Activated naive CD4-positive, alpha-beta T cell treated with anti-CD3 and anti-CD28 coated beads, Interleukin-2, amount 50 U/mL, for 16 hours (primary cell): ENCODE data around the gene MPRIP.
"Not testable (repeated sequence)": the region's sequence is repeated elsewhere in the genome, so short reads cannot be mapped to it uniquely, and the experiment has no call there.

ENCODE experiments used
- DNase-seq: peaks from one replicate; pipeline ENCODE4 v3.0.0-alpha.2; 2020

Gene MPRIP

GRCh38 chr17:17130077-17130844, 88.0 kb downstream of the MPRIP start:
- DNase-seq, result no peak

DNA sequence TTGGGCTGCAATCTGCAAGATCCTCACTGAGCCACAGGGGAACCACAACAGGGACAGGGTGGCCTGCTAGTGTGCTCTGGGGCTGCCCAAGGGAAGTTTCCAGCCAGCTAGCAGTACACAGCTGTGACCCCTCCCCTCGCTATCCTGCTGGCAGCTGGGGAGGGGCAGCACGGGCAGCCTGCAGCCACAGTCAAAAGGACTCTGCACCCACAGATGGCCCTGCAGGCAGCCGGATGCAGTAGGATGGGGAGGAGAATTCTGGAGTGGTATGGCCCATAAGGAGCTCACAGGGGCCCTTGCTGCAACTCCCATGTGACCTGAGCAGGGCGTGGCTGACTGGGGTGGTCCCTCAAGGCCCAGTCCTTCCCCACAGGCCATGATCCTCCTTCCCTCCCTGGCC, 89.6 kb downstream of the MPRIP start:
- no peak for DNase-seq

DNA sequence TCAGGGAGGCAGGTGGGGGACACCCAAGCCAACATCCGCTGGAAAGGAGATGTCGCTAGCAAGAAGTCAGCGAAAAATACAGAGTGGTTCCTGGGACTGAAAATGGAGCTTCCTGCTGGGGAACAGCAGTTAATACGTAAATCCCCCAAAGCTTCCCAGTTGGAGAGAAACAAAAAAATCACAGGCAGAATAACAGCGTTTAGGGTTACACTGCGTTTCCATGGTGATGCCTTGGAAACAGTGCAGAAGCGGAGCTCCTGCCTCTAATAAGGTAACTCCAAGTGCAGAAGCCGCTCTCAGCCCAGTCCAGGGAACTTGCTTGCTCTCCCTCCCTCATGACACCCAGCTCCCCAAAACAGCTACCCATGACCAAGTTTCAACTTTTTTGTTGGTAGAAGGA, 90.5 kb downstream of the MPRIP start:
- DNase-seq, result no peak

GRCh38 chr17:17134051-17134956, 92.0 kb downstream of the MPRIP start:
- no peak for DNase-seq

DNA sequence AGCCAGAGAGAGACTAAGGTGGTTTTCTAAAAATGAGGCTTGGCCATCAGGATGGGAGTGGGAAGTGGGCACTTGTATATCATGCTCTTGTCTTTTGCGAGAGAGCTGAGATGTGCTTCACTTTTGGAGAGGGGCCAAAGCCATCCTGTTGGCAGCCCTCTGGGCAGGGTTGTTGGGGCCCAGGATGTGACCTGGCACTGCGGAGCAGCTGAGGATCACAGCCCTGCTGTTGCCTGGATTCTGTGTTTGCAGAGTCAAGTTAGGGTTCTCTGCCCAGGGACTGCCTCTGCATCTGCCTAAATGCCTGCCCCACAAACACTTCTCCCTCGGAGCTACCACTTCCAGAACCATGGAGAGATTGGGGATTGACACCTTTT, 92.7 kb downstream of the MPRIP start:
- no peak for DNase-seq

DNA sequence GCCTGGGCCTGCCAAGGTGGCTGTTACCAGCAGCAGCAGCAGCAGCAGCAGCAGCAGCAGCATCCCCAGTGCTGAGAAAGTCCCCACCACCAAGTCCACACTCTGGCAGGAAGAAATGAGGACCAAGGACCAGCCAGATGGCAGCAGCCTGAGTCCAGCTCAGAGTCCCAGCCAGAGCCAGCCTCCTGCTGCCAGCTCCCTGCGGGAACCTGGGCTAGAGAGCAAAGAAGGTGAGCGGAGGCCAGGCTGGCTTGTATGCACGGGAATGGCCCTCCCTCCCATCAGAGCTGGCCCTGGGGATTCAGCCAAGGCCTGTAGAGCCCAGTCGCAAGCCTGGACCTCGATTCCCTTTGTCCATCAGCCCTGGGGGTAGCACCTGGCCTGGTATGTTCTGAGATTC, 94.0 kb downstream of the MPRIP start:
- not testable (repeated sequence) for DNase-seq

- DNase-seq, result no peak
Observed at GRCh38 chr17:17137731-17138585, 95.7 kb downstream of the MPRIP start.

- no peak for DNase-seq
Observed at GRCh38 chr17:17139972-17140589, 97.8 kb downstream of the MPRIP start.

- no peak for DNase-seq
Observed at GRCh38 chr17:17140590-17140980, 98.3 kb downstream of the MPRIP start.

DNA sequence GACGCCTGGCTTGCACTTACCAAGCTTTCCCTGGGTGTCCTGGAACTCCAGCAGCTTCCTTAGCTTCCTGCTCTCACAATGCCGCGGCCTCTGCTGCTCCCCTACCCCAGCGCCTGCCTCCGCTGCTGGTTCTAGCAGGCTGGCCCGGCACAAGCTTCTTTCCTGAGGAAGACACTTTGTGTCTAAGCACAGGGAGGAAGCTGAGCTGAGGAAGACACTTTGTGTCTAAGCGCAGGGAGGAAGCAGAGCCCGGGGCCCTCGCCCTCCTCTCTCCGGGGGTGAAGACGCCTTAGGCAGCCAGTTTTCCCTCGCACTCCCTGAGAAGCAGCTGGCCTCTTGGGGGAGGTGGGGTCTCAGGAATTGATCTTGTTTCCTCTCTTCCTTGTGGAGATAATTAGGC, 99.0 kb downstream of the MPRIP start:
- no peak for DNase-seq

- DNase-seq, result peak; percentile 52
Observed at GRCh38 chr17:17141860-17142552, 99.7 kb downstream of the MPRIP start.

DNA sequence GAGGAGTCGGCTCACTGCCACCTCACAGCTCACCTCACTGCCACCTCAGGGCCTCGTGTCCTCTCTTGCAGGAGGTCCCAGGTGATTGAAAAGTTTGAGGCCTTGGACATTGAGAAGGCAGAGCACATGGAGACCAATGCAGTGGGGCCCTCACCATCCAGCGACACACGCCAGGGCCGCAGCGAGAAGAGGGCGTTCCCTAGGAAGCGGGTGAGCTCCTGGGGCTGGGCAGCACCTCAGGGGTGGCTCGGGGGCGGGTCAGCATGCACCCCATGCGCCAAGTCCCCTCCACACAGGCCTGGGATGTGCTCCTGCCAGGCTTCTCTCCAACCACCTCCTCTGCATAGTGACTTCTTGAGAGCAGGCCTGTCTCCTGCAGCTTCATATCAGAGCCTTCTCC, 100.3 kb downstream of the MPRIP start:
- DNase-seq, result no peak

DNA sequence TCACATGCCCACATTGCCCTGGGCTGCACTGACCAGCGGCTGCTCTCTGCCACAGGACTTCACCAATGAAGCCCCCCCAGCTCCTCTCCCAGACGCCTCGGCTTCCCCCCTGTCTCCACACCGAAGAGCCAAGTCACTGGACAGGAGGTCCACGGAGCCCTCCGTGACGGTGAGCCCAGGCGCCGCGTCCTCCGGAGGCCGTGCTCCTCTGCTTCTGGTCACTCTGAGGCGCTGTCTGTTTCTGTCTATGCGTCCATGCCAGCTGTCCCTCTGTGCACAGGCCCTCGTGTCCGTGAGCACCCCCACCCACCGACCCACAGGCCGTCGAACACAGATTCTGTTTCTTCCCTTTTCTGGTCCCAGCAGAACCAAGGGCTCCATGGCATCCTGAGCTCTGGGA, 101.2 kb downstream of the MPRIP start:
- DNase-seq, result no peak

DNA sequence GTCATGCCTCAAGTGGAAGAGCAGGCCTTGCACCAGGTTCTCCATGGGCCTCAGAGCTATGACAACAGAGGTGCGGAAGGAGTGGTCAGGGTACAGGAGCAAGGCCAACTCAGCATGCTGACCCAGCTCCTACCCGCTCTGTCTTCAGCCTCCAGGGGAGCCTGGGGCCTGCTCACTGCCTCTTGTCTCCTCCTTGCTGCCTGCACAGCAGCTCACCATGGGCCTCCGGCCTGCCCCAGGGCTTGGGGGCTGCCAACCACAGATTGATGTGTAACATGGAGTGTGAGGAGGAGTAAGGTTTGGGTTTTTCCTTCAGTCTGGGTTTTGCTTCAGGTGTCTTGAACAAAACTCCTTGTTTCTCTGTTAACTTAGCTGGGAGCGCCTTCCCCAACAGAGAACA, 101.8 kb downstream of the MPRIP start:
- DNase-seq, result no peak

DNA sequence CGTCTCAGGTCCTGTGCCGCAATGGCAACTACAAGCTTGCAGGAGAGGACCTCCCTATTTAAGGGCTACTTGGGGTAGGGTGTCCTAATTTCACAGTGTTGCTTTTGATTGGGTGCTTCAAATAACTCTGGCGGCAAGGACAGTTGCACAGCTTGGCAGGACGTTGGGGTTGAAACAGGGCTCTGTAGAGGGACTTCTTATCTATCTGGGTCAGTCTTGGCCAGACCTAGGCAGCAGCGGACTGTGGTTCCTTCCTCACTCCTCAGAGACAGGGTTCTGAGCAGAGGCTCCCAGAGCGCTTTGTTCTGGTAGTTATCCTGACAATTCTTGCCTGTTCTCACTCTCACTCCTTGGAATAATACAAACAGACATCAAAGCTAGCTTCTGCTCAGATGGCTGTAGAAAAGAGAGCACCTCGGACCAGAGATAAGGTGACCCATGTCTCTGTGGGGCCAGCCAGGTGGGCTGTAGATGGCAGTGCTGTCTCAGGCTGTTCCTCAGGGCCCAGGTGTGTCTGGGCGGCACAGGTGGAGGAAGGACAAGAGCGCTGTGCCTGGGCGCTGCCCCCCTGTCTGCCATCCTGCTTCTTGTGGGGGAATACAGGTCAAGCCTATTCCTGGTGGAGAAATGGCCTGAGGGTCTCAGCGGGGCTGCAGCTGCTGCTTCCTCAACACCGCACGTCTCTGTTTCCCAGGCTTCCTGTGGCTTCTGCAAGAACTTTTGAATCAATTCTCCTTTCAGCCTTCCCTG, 102.8 kb downstream of the MPRIP start:
- DNase-seq, result no peak

GRCh38 chr17:17146786-17147406, 104.6 kb downstream of the MPRIP start:
- peak; percentile 24 for DNase-seq

- no peak for DNase-seq
Observed at GRCh38 chr17:17147821-17148220, 105.6 kb downstream of the MPRIP start.

DNA sequence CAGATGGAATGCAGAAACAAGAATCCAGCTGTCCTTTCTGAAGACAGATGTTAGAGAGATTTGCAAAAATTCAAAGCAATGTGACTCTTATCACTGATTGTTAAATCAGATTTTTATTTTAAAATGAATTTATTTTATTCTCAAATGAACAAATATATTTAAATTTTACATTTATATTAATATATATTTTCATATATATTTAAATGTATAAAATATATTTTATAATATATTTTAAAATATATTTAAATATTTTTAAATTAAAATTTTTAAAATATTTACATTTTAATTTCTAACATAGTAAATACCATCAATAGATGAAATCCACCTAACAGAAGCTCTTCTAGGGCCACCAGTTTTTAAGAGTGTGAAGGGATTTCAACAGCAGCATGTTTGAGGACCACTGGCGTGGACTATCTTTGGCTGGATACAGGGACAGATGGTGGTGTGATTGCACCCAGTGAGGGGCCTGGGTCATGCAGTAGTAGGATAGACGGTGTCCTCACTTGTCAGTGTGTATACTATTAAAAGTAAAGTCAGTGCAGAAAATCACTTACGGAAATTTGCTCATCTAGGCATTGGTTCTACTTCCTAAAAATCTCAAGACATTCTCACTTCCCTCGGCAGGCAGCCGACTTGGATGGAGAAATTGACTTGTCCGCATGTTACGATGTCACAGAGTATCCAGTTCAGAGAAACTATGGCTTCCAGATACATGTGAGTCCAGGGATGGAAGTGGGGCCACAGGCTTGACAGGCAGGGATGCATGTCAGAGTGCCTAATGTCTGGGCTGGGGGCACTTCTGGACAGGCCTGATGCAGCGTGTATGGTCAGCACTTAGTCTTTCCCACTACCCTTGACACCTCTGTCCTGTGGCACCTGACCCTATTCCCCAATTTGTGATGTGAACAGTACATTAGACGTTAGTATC, 107.5 kb downstream of the MPRIP start:
- no peak for DNase-seq

DNA sequence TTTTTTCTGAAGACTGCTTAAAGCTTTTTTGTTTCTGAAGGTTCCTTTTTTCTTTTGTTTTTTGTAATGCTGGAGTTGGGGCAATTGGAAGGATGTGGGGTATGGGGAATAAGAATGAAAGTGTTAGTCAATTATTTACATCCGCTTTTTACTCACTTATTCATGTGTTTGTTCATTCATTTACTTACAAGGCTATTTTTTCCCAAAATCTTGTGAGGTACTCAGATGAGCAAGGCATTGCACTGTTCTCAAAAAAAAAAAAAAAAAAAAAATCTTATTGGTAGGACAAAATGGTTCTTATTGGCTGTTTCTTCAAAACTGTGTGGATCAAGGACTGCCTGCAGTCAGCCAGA, 108.2 kb downstream of the MPRIP start:
- DNase-seq, result no peak

DNA sequence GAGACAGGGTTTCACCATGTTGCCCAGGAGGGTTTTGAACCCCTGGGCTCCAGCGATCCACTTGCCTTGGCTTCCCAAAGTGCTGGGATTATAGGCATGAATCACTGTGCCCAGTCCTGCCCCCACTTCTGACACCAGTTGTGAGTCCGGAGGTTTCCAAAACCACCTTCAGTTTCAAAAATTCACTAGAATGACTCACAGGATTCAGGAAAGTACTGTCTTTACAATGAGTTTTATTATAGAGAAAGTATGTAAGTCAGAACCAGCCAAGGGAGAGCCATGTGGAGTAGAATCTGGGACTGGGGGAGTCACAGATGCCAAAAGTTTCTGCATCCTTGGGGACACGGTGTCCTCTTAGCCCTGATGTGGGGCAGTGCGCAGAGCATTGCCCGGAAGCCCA, 108.8 kb downstream of the MPRIP start:
- no peak for DNase-seq
